KOPT-K1 (cell line): ENCODE data around the gene RPS4Y1.
A peak's percentile ranks its signal among the peaks of the same experiment; 100 is the strongest.
"Not testable (repeated sequence)": the region's sequence is repeated elsewhere in the genome, so short reads cannot be mapped to it uniquely, and the experiment has no call there.

Experiments
- H3K27ac ChIP-seq: fragments of 200-600 bp; sonication (generic); 2 replicates; pipeline ENCODE4 v1.5.1; 2016; ENCODE audit warnings: antibody characterized with exemption, mild to moderate bottlenecking, low read depth, low read length; ENCODE audit not compliant: poor library complexity, severe bottlenecking
- H3K36me3 ChIP-seq: fragments of 200-600 bp; sonication (generic); 2 replicates; pipeline ENCODE4 v1.5.1; 2017; ENCODE audit warnings: antibody characterized with exemption, mild to moderate bottlenecking, low read length, moderate library complexity; ENCODE audit not compliant: insufficient read depth
- H3K9me3 ChIP-seq: fragments of 200-600 bp; sonication (generic); 2 replicates; pipeline ENCODE4 v1.5.1; 2017; ENCODE audit warnings: antibody characterized with exemption, low read length, mild to moderate bottlenecking; ENCODE audit not compliant: insufficient read depth, poor library complexity, severe bottlenecking

Gene RPS4Y1

DNA sequence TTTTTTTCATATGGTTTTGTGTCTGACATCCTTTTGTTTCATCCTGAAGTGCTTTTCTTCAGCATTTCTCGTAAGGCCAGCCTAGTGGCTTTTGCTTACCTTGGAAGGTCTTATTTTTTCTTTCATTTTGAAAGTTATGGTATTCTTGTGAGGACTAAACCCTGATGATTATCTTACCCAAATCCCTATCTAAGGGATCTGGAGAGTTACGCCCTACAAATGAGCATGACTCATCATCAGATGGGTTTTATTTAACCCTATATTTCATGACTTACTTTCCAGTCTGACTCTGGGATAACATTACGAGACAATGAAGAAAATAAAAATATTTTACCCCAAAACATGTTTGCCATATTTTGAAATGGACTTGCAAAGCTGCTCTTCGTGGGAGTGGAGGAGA, 18.4 kb downstream of the RPS4Y1 start:
- H3K27ac ChIP-seq, result no peak overlapping the region
- H3K36me3 ChIP-seq, result peaks cover 100% of the 10 kb centered on the region
- H3K9me3 ChIP-seq, result no peaks in the 10 kb centered on the region

DNA sequence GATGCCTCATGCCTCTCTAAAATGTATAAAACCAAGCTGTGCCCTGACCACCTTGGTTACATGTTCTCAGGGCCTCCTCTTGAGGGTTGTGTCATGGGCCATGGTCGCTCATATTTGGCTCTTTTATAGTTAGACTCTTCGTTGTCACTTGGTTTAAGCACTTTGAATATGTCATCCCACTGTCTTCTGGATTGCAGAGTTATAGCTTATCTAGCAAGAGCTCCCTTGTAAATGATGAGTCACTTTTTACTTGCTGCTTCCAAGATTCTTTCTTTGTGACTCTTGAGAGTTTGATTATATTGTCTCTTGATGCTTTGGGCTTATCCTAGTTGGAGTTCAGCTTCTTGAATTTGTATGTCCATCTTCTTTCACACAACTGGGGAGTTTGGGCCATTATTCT, 19.1 kb downstream of the RPS4Y1 start:
- H3K36me3 ChIP-seq, result peaks cover 100% of the 10 kb centered on the region
- no peaks in the 10 kb centered on the region for H3K9me3 ChIP-seq
- H3K27ac ChIP-seq, result no peak overlapping the region

DNA sequence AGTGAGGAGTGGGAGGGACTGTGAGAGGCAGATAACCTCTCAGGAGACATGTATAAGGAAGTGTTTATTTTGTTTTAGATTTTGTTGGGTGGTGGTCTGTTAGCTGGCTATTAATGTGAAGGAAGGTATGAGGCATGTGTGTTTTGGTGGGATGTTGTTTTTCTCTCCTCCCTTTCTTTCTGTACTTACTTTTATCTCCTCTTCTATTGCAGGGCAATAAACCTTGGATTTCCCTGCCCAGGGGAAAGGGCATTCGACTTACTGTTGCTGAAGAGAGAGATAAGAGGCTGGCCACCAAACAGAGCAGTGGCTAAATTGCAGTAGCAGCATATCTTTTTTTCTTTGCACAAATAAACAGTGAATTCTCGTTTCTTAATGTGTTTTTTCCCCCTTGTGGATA, 25.2 kb downstream of the RPS4Y1 start:
- no peak overlapping the region for H3K27ac ChIP-seq
- H3K9me3 ChIP-seq, result peaks cover 9% of the 10 kb centered on the region
- H3K36me3 ChIP-seq, result peaks cover 87% of the 10 kb centered on the region

DNA sequence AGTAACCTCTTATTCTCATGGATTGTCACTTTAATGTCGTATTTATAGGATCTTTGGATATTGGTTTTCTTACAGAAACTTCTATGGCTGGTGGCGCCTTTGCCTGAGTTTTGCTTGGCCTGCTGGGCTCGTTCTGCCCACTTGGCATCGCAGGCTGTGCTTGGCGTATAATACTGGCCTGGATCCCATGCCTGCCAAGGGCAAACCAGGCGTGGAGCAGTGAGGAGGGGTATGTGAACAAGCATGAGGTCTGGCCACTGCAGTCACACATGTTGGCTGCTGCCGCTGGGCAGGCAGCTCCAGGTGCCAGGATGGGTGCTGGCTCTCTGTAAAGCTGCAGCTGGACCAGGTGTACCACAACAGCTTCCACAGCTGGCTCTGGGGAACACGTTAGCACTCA, 26.1 kb downstream of the RPS4Y1 start:
- Histone ChIP-seq H3K27ac (no peak overlapping the region), H3K9me3 (peaks cover 18% of the 10 kb centered on the region), H3K36me3 (peaks cover 78% of the 10 kb centered on the region)

DNA sequence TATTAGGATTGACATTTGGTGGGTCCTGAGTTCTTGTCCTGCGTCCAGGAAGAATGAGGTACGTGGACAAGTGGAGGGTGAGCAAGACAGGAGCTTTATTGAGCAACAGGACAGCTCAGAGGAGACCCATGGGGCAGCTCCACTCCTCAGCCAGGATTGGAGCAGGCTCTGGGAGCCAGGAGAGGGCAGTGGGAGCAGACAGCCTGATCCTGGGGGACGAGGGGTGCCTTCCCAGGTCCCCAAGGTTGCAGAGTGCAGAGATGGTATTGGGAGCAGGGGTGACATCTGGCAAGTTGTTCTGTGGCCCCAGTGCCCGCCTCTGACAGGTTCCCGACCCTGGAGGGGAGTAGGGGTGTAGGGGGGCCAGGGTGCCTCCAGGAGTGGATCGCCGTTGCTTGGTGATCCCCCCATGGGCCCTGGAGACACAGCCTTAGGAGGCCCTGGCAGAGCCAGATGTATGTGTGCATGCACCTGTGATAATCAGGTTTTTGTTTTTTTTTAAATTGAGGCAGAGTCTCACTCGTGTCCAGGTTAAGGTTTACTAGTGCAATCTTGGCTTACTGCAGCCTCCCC, 26.7 kb downstream of the RPS4Y1 start:
- Histone ChIP-seq H3K27ac (no peak overlapping the region), H3K36me3 (peaks cover 72% of the 10 kb centered on the region), H3K9me3 (peaks cover 24% of the 10 kb centered on the region)

DNA sequence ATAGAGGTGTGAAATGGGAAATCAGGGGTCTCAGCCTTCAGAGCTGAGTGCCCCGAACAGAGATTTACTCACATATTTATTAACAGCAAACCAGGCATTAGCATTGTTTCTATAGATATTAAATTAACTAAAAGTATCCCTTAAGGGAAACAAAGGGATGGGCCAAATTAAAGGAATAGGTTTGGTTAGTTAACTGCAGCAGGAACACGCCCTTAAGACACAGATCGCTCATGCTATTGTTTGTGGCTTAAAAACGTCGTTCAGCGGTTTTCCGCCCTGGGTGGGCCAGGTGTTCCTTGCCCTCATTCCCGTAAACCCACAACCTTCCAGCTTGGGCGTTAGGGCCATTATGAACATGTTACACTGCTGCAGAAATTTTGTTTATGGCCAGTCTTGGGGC, 30.8 kb downstream of the RPS4Y1 start:
- Histone ChIP-seq H3K9me3 (peaks cover 25% of the 10 kb centered on the region), H3K36me3 (peaks cover 31% of the 10 kb centered on the region)
- not testable (repeated sequence) for H3K27ac ChIP-seq

DNA sequence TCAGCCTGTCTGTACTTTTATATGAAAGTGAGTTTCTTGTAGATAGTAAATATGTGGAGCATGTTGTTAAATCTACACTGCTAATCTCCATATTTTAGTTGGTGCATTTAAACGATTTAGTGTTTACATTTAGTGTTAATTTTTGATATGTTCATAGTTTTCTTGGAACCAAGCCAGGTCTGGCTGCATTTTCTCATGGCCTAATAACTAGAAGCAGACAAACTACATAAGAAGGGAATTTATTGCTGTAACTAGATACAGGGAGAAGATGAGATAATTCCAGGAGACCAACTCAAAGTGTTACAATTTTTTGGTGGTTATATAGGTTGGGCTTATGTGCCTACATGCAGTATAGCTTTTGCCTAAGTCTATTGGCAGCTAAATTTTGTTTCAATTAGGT, 32.8 kb downstream of the RPS4Y1 start:
- H3K9me3 ChIP-seq, result peaks cover 25% of the 10 kb centered on the region
- H3K36me3 ChIP-seq, result peaks cover 11% of the 10 kb centered on the region
- no peak overlapping the region for H3K27ac ChIP-seq

DNA sequence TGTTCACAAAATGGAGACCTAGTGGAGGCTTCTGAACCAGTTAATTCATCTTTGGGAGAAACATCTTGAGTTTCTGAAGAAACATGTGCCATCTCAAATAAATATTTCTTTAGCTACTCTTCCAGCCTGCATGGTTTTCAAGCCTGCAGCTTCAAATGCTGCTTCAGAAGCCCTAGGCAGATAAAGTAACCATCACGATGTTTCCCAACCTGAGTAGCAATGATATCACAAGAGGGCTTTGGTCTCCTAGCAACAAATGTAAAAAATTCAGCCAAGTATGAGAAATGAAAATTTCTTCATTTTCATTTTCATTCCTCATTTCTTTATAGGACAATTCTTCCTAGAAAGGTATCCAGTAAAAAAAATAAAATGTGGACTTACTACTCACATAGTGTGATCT, 42.2 kb downstream of the RPS4Y1 start:
- Histone ChIP-seq H3K9me3 (no peaks in the 10 kb centered on the region), H3K27ac (no peak overlapping the region), H3K36me3 (no peaks in the 10 kb centered on the region)

DNA sequence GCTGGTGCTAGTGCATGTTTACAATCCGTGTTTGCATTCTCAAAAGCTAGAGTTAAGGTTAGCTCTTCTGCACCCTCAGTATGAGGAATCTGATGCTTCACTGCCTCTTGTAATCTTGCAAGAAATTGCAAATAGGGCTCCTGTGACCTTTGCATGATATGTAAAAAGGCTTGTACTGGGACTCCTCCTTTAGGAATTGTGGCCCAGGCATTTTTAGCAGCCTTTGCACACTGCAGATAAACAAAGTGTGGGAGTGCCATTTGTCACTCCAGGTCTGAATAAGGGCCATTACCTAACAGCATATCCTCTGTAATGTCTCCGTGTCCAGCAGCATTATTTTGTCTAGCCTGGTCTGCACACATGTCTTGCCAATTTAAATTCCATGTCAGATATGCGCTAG, 44.5 kb downstream of the RPS4Y1 start:
- H3K27ac ChIP-seq, result peak overlapping the region; percentile 95
- H3K36me3 ChIP-seq, result no peaks in the 10 kb centered on the region
- H3K9me3 ChIP-seq, result no peaks in the 10 kb centered on the region

DNA sequence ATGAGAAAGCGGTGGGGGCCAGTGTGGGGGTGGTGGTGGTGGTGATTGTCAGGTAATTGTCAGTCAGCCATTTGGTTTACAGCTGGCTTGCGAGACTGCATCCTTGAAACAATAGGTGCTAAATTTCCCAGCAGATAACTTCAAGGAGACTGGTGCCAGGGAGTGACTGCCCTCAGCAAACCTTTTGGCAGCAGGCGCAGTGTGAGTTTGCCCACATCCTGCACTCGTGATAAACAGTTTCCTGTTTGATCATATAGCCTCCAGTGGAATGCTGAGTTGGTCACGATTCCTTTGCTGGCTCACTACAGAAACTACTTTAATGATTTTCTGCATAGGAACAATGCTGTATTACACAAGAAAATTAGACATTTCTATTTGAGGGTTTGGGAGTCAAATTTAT, 46.0 kb downstream of the RPS4Y1 start:
- no peaks in the 10 kb centered on the region for H3K36me3 ChIP-seq
- H3K27ac ChIP-seq, result peak overlapping the region; percentile 95
- no peaks in the 10 kb centered on the region for H3K9me3 ChIP-seq

DNA sequence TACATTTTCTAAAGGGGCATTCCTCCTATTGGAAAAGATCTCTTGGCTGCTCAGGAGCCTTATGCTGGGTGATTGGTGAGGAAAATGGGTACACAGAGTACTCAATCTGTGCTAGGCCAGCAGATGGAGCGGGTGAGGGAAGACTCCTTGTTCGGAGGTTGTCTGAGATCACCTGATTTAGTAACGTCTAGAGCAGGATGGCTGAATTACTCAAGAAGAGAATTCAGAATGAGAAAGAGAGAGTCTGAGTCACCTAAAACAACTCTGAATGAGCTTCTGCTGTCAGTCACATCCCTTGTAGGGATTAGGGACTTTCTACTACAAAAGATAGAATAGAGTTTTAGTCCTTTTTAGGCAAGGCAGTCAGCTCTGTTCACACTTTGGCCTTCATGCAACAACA, 46.6 kb downstream of the RPS4Y1 start:
- H3K27ac ChIP-seq, result peak overlapping the region; percentile 95
- H3K36me3 ChIP-seq, result no peaks in the 10 kb centered on the region
- no peaks in the 10 kb centered on the region for H3K9me3 ChIP-seq

DNA sequence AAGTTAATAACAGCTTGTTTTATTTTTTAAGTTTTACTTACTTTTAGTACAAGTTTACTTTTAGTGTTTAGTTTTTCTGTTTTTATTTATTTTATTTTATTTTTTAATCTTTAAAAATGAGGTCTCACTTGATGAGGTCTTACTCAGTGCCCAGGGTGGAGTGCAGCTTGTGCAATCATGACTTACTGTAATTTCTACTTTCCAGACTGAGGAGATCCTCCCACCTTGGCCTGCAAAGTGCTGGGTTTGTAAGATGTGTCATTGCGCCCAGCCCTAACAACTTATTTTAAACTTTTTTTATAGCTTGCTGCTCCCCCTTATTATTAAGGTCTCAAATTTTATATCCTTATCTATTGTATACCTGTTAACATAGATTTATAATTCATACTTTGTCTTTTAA, 52.1 kb downstream of the RPS4Y1 start:
- peaks cover 11% of the 10 kb centered on the region for H3K9me3 ChIP-seq
- no peak overlapping the region for H3K27ac ChIP-seq
- H3K36me3 ChIP-seq, result no peaks in the 10 kb centered on the region

DNA sequence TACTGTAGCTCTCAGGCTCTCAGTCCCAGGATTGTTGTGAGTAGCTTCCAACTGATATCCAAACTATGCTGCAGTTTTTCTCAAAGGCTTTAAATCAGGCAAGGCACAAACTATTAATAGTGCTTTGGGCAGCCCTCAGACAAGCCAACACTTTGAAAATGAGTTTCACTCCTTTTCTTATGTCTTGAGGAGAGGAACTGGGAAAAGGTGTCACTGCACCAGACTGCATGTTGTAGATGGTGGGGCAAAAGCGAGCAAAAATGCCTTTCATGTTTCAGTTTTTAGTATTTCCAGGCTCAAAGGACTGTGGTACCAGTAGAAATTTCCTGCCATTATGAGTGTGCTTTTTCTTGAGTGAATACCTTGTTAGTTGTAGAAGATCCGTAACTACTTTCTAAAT, 54.6 kb downstream of the RPS4Y1 start:
- no peaks in the 10 kb centered on the region for H3K36me3 ChIP-seq
- H3K27ac ChIP-seq, result no peak overlapping the region

DNA sequence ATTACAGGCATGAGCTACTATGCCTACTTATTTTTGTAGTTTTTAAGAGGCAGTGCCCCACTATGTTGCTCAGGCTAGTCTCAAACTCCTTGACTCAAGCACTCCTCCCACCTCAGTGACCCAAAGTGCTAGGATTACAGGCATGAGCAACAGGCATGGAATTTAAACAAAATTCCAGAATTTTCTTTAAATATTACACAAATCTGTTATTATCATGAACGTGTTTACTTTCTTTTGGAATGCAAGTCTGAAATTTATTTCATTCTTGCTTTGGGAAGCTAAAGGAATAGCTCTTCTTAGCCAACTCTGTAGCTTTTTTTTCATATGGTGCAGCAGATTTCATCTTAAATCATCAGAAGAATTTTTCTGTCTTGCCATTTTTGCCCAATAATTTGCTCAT, 66.0 kb downstream of the RPS4Y1 start:
- Histone ChIP-seq H3K9me3 (peaks cover 7% of the 10 kb centered on the region), H3K27ac (no peak overlapping the region), H3K36me3 (no peaks in the 10 kb centered on the region)

More for the DNA sequence above, 54.6 kb downstream of the RPS4Y1 start:
- H3K9me3 ChIP-seq, result peaks cover 11% of the 10 kb centered on the region

DNA sequence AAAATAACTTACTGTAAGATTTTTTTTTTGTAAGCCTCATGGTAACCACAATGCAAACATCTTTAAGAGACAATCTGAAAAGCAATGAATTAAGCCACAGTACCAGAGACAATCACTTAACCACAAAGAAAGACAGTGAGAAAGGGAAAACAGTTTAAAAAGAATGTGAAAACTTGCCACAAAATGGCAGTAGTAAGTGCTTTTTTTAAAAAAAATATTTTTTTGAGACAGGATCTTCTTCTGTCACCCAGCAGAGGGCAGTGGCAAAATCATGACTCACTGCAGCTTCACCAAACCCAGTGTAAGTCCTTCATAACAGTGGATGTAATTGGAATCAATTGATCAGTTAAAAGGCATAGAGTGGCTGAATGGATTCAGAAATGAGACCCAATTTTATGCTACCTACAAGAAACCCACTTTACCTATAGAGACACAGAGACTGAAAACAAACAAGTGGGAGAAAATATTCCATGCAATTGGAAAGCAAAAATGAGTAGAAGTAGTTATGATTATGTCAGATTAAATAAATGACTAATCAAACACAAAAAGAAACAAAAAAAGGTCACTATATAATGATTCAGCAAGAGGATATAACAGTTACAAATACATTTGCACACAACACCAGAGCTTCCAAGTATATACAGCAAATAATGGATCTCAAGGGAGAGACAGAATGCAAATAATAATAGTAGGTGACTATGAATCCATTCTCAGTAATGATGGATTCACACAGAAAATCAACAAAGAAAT, 71.8 kb downstream of the RPS4Y1 start:
- Histone ChIP-seq H3K27ac (peak overlapping the region; percentile 37), H3K9me3 (no peaks in the 10 kb centered on the region), H3K36me3 (no peaks in the 10 kb centered on the region)
